Right kidney (tissue), 1 donor: ENCODE results near the gene TMEM225B.
A peak's percentile ranks its signal among the peaks of the same experiment; 100 is the strongest.
"Not testable (repeated sequence)": the region's sequence is repeated elsewhere in the genome, so short reads cannot be mapped to it uniquely, and the experiment has no call there.

ENCODE experiments used
- DNase-seq: peaks from one replicate; pipeline ENCODE4 v3.0.0-alpha.2; 2016

Gene TMEM225B

DNA sequence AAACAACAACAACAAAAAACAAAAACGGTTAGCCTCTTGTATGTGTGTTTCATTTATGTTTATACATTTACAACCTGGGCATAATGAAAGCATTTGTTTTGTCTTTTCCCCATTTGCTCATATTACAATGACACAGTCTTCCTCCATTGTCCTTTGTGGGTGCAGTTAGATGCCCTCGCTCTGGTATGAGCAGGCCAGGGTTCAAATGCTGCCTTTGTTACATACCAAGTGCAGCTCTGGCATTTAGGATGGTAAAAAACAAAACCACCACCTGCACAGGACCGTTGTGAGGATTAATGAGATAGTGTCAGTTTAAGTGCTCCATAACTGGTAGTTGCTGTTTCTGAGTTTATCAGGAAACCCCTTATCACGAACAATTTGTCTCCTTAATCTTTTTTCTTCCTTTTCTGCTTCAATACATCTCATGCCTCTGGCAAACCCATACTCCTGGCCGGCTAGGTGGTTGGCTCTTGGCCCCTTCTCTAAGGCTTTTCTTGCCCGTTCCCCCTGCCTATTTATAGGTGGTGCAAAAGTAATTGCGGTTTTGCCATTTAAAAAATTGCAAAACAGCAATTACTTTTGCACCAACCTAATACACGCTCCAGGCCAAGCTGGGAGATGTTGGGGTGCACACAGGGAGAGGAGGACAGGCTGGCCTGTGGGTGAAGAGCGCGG, 18.6 kb upstream of the TMEM225B start:
- no peak for DNase-seq

GRCh38 chr7:99579956-99580777, 17.9 kb upstream of the TMEM225B start:
- peak; percentile 84 for DNase-seq

DNA sequence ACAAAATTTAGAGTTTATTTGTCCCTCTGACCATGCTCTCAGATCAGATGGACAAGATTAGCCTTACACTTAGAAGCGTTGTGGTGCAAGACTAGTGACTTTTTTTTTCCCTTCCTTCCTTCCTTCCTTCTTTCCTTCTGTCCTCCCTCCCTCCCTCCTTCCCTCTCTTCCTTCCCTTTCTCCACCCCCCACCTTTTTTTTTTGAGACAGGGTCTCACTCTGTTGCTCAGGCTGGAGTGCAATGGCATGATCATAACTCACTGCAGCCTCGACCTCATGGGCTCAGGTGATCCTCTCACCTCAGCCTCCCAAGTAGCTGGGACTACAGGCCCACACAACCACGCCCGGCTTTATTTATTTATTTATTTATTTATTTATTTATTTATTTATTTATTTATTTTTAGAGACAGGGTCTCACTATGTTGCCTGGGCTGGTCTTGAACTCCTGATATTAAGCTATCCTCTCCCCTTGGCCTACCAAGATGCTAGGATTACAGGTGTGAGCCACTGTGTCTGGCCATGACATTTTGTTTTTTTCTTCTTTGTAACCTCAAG, 17.2 kb upstream of the TMEM225B start:
- not testable (repeated sequence) for DNase-seq

DNA sequence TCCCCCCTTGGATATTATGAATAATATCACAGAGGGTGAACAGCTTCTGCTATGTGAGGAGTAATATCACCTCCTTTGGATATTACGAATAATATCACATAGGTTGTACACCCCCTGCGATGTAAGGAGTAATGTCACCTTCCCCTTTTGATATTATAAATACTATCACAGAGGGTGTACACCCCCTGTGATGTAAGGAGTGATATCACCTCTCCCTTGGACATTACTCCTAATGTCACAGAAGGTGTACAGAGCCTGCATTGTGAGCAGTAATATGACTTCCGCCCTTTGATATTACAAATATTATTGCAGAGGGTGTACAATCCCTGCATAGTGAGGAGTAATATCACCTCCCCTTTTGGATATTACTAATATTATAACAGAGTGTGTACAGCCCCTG, 9.2 kb upstream of the TMEM225B start:
- no peak for DNase-seq

GRCh38 chr7:99594948-99595745, 2.9 kb upstream of the TMEM225B start:
- DNase-seq: no peak

- no peak for DNase-seq
These were observed 1.6 kb upstream of the TMEM225B start for GRCh38 chr7:99596408-99596955.

DNA sequence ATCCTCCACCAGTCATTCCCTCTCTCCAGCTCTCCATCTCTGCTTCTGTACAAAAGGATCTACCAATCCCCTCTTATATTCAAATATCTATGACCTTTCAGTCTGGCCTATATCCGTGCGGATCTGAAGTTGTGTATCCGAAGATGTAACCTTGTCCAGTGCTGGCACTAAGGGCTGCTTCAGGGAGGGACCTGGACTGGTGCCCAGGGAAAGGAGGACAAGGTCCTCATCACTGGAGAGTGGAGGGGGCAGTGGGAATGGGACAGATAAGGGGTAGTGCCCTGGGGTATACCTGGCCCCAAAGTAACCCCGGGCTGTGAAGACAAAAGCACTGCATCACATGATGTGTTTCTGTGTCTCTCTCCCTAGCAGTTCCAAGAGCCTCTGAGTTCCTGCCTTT, 1.8 kb downstream of the TMEM225B start:
- DNase-seq: no peak

GRCh38 chr7:99601656-99602310, 3.7 kb downstream of the TMEM225B start:
- no peak for DNase-seq

GRCh38 chr7:99605527-99605926, 7.5 kb downstream of the TMEM225B start:
- DNase-seq: no peak

DNA sequence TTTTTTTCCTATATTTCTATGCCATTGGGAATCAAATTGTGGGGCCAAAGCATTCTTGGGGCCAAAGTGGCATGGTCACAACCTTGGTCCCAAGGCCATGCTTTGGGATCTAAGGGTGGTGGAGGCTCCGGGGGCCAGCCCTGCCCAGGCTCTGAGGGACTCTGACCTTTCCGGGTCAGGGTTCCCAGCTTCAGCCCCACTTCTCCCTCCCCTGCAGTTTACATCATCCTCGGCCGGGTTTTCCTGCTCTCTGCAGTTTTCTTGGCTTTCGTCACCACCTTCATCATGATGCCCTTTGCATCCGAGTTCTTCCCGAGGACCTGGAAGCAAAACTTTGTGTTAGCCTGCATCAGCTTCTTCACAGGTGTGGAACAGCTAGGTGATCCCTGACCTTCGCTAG, 8.5 kb downstream of the TMEM225B start:
- no peak for DNase-seq

- DNase-seq: no peak
These were observed 9.5 kb downstream of the TMEM225B start for GRCh38 chr7:99607548-99607947.

GRCh38 chr7:99614495-99614894, 16.4 kb downstream of the TMEM225B start:
- no peak for DNase-seq

GRCh38 chr7:99615989-99616358, 17.9 kb downstream of the TMEM225B start:
- DNase-seq: no peak

GRCh38 chr7:99616359-99617191, 18.5 kb downstream of the TMEM225B start, which contains the start of gene ZSCAN25:
Gene ZSCAN25 (plus strand): TSS chr7:99616946. CDS start chr7:99619607, 2,661 bp downstream.
- peak; percentile 93 for DNase-seq

- DNase-seq: no peak
These were observed 19.2 kb downstream of the TMEM225B start for GRCh38 chr7:99617192-99617781.

DNA sequence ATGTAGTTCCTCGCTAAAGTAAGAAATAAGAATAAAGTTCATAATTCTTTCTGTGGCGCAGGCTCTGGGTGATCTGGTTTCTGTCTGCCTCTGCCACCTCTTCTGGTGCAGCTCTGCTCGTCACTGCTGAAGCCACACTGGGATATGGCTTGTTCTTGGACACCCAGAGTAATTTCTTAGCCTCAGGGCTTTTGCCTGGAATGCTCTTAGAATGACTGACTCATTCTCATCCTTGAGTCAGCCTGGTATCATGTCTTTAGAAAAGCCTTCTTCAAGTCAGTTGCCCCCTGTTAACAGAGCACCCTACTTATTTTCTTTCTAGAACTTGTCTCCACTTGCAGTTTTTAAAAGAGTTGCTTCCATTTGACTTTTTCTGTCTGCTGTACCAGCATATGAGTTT, 20.7 kb downstream of the TMEM225B start:
- no peak for DNase-seq

- no peak for DNase-seq
These were observed 21.6 kb downstream of the TMEM225B start for GRCh38 chr7:99619571-99620130.

GRCh38 chr7:99621271-99621670, 23.2 kb downstream of the TMEM225B start:
- no peak for DNase-seq

- DNase-seq: no peak
These were observed 24.5 kb downstream of the TMEM225B start for GRCh38 chr7:99622596-99622995.

DNA sequence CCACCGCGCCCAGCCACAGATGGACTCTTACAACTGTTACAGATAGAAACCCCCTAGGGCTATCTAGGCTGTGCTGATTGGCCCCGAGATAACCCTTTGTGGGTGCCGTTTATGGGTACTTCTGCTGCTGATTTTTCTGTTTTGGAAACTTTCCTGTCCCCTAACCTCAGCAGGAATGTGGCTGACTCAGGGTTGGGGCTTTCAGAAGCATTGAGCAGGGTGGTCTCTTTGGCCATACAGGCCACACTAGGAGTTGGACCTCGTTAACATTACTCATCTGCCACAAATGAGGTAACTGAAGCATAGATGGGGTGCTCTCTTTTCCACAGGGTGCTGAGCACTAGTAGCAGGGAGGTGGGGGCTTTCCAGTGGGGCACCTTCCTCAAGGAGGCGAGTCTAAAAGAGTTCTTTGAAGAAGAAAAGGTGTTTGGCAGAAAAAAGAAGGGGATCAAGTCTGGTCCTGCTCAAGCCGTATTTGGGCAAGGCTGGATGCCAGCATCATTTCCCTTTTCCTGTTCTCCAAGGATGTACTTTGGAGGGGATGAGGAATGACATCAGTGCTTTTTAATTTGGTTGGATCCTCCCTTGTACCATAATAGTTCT, 25.1 kb downstream of the TMEM225B start:
- no peak for DNase-seq
